ENCODE results near the gene CNTN6.

The CNTN6 gene

GRCh38 chr3:1172644-1173043 lies 79.8 kb downstream of the CNTN6 start:
- DNase-seq: no peak

- no peak for DNase-seq
These were observed 86.3 kb downstream of the CNTN6 start for GRCh38 chr3:1179146-1179545.

- peak in 1 of 56 donors; percentile 0 for DNase-seq
These were observed 90.7 kb downstream of the CNTN6 start for GRCh38 chr3:1183320-1184048.

- no peak for DNase-seq
These were observed 97.7 kb downstream of the CNTN6 start for GRCh38 chr3:1190569-1190968.

- no peak for DNase-seq
These were observed 98.2 kb downstream of the CNTN6 start for GRCh38 chr3:1191026-1191425.

- DNase-seq: no peak
These were observed 103.1 kb downstream of the CNTN6 start for GRCh38 chr3:1195947-1196346.

GRCh38 chr3:1197051-1197450 lies 104.2 kb downstream of the CNTN6 start:
- DNase-seq: no peak

GRCh38 chr3:1200371-1200770 lies 107.5 kb downstream of the CNTN6 start:
- no peak for DNase-seq

- DNase-seq: no peak
These were observed 115.1 kb downstream of the CNTN6 start for GRCh38 chr3:1207904-1208303.

- DNase-seq: no peak
These were observed 122.1 kb downstream of the CNTN6 start for GRCh38 chr3:1214933-1215332.

GRCh38 chr3:1216856-1217255 lies 124.0 kb downstream of the CNTN6 start:
- DNase-seq: no peak

DNA sequence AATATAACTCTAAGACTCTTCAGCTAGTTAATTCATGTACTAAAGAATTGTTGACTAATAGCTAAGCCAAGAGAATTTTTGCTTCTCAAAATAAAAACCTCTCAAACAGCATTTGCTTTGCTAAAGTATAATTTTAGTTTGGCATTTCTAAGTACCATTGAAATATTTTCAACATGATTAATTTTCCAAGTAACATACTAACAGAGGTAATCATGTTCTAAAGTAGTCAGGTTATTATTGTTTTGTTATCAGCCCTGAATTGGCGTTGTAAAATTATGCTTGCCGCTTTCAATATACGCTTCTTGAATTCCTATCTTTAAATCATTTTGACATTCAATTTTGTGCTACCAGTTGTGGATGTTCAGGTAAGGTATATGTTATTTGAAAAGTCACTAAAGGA lies 134.3 kb downstream of the CNTN6 start:
- no peak for DNase-seq

GRCh38 chr3:1228289-1228688 lies 135.5 kb downstream of the CNTN6 start:
- DNase-seq: no peak

- DNase-seq: no peak
These were observed 138.1 kb downstream of the CNTN6 start for GRCh38 chr3:1230920-1231319.

DNA sequence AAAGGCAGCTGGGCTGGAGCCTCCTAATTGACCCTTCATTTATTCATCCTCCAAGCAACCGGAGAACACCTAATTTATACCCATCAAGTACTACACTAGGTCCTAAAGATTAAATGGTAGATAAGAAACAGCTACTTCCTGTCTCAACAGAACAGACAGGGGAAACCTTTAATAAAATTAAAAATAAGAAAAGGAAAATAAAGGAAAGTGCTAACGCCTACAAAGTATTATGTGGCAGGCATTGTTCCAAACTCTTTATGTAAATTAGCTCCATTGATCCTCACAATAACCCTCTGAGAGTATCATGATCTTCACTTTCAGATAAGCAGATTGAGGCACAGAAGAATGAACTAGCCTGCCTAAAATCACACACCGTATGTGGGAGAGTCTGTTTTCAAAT lies 139.5 kb downstream of the CNTN6 start:
- no peak for DNase-seq

DNA sequence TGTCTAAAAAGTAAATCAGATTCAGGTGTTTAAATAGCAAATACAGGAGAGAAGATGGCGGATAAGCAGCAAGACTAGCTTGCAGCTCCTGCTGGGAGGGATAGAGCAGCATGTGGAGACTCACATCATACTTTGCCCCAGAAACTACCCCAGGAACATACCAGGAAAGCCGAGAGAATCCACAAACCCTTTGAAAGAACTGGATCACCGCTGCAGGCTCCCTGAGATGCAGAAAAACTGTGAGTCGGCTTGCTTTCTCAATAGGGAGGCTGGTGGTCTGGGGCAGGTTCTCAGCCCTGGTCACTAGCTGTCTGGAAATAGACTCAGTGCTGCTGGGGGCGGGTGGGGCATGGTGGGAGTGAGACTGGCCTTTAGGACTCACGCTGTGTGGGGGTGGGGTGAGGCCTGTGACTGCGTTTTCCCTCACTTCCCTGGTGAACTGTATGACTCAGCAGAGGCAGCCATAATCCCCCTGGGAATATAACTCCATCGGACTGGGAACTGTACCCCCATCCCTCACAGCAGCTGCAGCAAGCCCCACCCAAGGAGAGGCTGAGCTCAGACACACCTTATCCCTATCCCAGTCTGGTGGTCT lies 142.8 kb downstream of the CNTN6 start:
- DNase-seq: no peak

DNA sequence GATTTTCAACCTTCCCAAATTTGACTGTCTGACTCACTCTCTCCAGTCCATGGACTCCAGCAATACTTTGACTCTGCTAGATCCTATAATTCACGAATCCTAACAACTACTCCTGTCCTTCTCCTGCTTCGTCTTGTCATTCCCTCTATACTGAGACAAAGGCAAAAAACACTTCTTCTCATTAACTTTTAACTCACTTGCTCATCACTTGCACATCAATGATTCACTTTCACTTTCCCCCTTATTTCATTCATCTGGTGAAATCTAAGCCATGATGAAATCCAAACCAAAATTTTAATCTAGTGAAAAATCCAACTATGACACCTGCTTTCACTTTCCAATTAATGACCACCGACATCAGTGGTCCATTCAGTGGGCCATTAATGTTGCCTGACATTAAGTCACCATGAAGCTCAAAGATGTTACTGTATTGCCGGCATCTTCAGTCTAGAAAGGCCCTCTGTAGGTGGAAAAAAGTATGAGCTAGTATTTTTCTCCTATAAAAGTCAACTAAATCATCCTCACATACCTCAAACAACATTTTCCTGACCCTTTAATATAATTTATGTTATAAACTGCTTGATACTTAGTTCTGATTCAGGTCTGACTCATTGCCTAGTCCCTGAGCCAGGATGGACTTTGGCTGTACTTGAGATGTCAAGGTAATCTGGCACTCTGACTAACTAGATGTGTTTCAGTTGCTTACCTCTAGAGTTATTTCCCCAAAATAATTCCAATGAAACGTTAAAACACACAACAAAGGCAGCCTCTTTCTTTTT lies 158.6 kb downstream of the CNTN6 start:
- DNase-seq: no peak

DNA sequence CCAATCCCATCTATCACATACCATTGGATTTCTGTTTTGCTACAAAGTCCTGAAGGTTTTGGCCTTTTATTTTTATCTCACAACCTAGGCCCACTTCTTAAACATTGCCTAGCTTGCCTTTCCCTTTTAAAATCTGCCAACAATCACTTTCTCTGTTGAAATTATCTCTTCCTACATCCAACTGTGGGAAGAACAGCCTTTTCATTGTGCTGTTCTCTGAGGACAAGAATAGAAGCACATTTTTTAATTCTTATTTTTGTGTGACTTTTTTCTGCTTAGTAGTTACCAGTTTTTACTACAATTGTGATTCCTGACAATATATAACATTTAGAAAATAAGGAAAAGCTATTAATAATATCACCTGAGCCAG lies 159.2 kb downstream of the CNTN6 start:
- no peak for DNase-seq

DNA sequence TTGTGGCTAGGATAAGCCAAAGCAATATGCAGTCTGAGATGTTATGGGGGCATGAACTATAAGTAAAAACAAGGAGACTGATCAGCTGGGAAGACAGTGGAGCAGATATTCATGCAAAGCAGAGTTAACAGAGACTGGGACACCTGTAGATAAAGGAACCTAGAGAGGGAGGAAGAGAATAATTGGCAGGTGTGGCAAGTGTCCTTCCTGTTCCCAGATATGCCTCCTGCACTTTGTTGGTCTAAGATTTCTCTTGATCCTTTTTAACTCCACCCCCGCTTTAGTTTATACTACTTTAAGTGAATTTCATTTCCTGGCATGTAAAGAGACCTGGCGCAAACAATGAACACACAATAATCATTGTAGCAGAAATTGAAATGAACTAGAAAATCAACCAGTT lies 169.4 kb downstream of the CNTN6 start:
- DNase-seq: no peak

DNA sequence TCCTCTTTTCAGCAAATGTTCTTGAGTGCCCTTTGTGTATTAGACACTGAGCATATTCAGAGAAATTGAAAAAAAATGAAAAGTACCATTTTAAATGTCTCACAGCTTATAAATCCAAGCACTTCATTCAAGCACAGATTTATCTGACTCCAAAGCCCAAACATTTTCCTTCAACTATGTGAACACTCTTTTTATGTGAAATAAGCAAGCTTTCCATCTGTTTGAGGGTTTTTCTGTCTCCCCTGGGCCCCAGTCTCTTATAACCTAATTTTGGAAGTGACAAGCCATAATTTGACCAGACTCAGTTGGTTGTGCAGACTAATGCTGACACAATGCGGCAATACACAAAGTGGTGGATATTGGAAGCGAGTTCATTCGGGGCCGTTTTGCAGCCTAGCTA lies 170.3 kb downstream of the CNTN6 start:
- no peak for DNase-seq

GRCh38 chr3:1269808-1270207 lies 177.0 kb downstream of the CNTN6 start:
- no peak for DNase-seq

DNA sequence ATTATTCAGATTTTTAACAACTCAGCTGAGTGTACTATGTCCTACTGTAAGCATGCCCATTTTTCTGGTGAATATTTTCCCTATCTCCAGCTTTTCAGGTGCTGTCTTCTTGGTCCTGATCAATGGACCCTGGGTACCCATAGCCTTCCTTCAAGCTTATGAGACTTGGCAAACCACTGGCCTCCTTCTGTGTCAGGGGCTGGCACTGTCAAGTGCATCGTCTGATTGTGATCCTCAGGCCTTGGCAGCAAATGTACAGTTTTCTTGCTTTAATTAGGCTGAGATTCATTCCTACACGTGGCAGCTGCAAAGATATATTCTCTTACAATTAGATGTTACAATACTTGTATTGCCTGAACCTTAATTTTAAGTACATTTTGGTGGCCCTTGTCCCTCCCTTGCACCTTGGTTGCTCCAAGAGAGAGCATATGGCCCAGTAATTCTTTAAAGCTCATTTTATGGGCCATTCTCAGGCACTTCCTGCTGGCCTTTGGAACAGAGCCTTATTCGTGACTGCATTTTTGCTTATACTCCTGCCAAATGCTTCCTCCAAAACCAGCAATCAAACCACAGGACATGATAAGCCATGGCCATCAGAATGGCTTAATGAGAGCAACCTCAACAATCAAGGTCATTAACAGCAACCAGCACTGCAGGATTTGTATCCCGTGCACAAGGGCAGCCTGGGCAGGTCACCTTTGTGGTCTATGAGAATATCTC lies 179.9 kb downstream of the CNTN6 start:
- DNase-seq: no peak

Measured in amygdala (tissue), 56 donors.